SJSA1 (cell line): ENCODE measurements around the gene ITGA5. TPM values are rescaled to one million over a fixed set of nuclear protein-coding genes. Genes with fewer than 3 reads are reported as not detected.

Experiments used
- DNase-seq, 2 experiments: peaks; one replicate each; pipeline ENCODE4 v3.0.0-alpha.2; 2015 to 2020; ENCODE audit warnings: low spot score in 2 of 2, low read depth in 1 of 2
- H3K27ac ChIP-seq: fragments of 250-450 bp; sonication (Bioruptor Pico); 2 replicates; pipeline ENCODE4 v1.5.1; 2020; ENCODE audit warnings: mild to moderate bottlenecking, moderate library complexity
- H3K27me3 ChIP-seq: fragments of 250-450 bp; sonication (Bioruptor Pico); replicated peaks from 2 replicates; pipeline ENCODE4 v1.5.1; 2020; ENCODE audit warnings: mild to moderate bottlenecking, moderate library complexity
- H3K36me3 ChIP-seq: fragments of 250-450 bp; sonication (Bioruptor Pico); 2 replicates; pipeline ENCODE4 v1.5.1; 2020; ENCODE audit warnings: mild to moderate bottlenecking
- H3K4me1 ChIP-seq: fragments of 250-450 bp; sonication (Bioruptor Pico); replicated peaks from 2 replicates; pipeline ENCODE4 v1.6.1; 2021; ENCODE audit warnings: mild to moderate bottlenecking
- H3K4me3 ChIP-seq: fragments of 250-450 bp; sonication (Bioruptor Pico); 2 replicates; pipeline ENCODE4 v1.5.1; 2020; ENCODE audit warnings: mild to moderate bottlenecking
- H3K9me3 ChIP-seq: fragments of 250-450 bp; sonication (Bioruptor Pico); replicated peaks from 2 replicates; pipeline ENCODE4 v1.5.1; 2020; ENCODE audit warnings: mild to moderate bottlenecking
- total RNA-seq: library from RNA; depleted of rRNA; stranded (reverse); fragments of >200 nt; shearing (Covaris generic); gene quantifications from 2 replicates; pipeline ENCODE4 v1.2.3, GENCODE V29; 2014

Gene ITGA5
- total RNA-seq, 1 experiment from 2014 or later: 99.4 TPM

DNA sequence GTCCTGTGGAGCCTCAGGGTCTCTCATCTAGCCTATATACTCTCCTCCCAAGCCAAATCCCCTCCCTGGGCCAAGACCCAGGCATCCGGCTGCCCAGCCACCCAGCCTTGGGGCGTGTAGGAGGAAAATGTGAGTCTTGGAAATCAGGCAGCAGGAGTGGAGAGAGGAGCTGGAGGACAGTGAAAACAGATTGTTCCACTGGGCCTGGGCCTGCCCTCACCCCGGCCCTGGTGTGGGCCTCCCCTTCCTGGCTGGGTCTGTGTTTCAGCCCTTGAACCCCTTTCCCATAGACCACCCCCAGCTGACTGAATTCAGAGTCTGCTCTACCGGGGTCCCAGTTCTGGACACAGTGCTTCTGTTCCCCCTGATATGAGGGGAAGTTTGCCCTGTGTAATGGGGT lies 6.7 kb downstream of the ITGA5 start:
- Histone ChIP-seq H3K4me1 (peaks cover 42% of the 10 kb centered on the region), H3K27ac (peak overlapping the region; percentile 82), H3K4me3 (no peak overlapping the region), H3K27me3 (no peaks in the 10 kb centered on the region), H3K36me3 (peaks cover 51% of the 10 kb centered on the region), H3K9me3 (no peaks in the 10 kb centered on the region)
- no peak for DNase-seq

GRCh38 chr12:54411391-54412241 lies 7.5 kb downstream of the ITGA5 start:
- no peaks in the 10 kb centered on the region for H3K27me3 ChIP-seq
- H3K9me3 ChIP-seq: no peaks in the 10 kb centered on the region
- H3K4me3 ChIP-seq: no peak overlapping the region
- H3K36me3 ChIP-seq: peaks cover 58% of the 10 kb centered on the region
- H3K4me1 ChIP-seq: peaks cover 36% of the 10 kb centered on the region
- peak; percentile 91 to 95 for DNase-seq
- H3K27ac ChIP-seq: peak overlapping the region; percentile 82

GRCh38 chr12:54409267-54409666 lies 9.8 kb downstream of the ITGA5 start:
- Histone ChIP-seq H3K27me3 (no peaks in the 10 kb centered on the region), H3K4me3 (no peak overlapping the region), H3K9me3 (no peaks in the 10 kb centered on the region), H3K27ac (no peak overlapping the region), H3K4me1 (peaks cover 34% of the 10 kb centered on the region), H3K36me3 (peaks cover 74% of the 10 kb centered on the region)
- DNase-seq: no peak

- Histone ChIP-seq H3K27ac (no peak overlapping the region), H3K4me3 (no peak overlapping the region), H3K9me3 (no peaks in the 10 kb centered on the region), H3K36me3 (peaks cover 86% of the 10 kb centered on the region), H3K27me3 (no peaks in the 10 kb centered on the region), H3K4me1 (peaks cover 14% of the 10 kb centered on the region)
- no peak for DNase-seq
These were observed 11.7 kb downstream of the ITGA5 start for GRCh38 chr12:54407183-54407905.

DNA sequence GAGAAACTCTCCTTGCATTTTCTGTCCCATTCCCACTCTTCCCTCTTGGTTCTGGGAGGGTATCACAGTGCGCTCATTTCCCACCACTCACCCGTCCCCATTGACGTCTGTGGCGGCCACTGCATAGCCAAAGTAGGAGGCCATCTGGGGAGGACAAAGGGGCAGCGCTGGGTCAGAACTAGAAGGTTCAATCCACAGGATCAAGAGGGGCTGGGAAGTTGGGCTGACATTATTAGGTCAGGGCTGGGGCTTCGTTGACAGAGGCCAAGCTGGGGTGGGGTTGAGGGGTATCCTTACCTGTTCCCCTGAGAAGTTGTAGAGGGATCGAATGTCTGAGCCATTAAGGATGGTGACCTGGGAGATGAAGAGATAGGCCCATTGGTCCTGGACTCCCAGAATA lies 13.5 kb downstream of the ITGA5 start:
- Histone ChIP-seq H3K9me3 (no peaks in the 10 kb centered on the region), H3K36me3 (peaks cover 93% of the 10 kb centered on the region), H3K4me3 (no peak overlapping the region), H3K4me1 (no peaks in the 10 kb centered on the region; the same call in 1 of the 2 replicates), H3K27me3 (no peaks in the 10 kb centered on the region), H3K27ac (no peak overlapping the region)
- no peak for DNase-seq

GRCh38 chr12:54405106-54405505 lies 14.0 kb downstream of the ITGA5 start:
- no peak overlapping the region for H3K4me3 ChIP-seq
- DNase-seq: no peak
- H3K27ac ChIP-seq: no peak overlapping the region
- peaks cover 98% of the 10 kb centered on the region for H3K36me3 ChIP-seq
- no peaks in the 10 kb centered on the region for H3K9me3 ChIP-seq
- no peaks in the 10 kb centered on the region for H3K27me3 ChIP-seq
- H3K4me1 ChIP-seq: no peaks in the 10 kb centered on the region

- no peak overlapping the region for H3K4me3 ChIP-seq
- peak; percentile 44 to 65 for DNase-seq
- no peaks in the 10 kb centered on the region for H3K4me1 ChIP-seq
- H3K27ac ChIP-seq: no peak overlapping the region
- H3K9me3 ChIP-seq: no peaks in the 10 kb centered on the region
- H3K36me3 ChIP-seq: peaks cover 98% of the 10 kb centered on the region
- H3K27me3 ChIP-seq: no peaks in the 10 kb centered on the region
These were observed 14.7 kb downstream of the ITGA5 start for GRCh38 chr12:54404061-54405004.

DNA sequence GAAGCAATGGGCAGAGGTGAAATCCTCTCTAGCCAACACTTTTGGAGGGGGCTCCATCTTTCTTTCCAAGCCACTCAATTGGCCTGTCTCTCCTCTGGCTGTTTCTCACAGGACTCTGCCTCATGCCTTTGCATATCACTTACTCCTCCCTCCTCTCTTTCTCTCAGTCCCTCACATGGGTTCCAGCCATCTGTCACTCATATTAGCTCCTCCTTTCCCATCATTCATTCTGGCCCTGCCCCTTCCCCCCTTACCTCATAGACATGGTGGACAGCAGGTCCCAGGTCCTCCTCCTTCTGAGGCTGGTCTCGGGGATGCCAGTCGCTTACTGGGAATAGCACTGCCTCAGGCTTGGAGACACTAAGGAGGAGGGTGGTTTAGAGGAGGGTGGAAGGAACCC lies 17.9 kb downstream of the ITGA5 start:
- Histone ChIP-seq H3K4me1 (no peaks in the 10 kb centered on the region), H3K36me3 (peaks cover 100% of the 10 kb centered on the region), H3K9me3 (no peaks in the 10 kb centered on the region), H3K27ac (no peak overlapping the region), H3K27me3 (no peaks in the 10 kb centered on the region), H3K4me3 (no peak overlapping the region)
- no peak for DNase-seq

DNA sequence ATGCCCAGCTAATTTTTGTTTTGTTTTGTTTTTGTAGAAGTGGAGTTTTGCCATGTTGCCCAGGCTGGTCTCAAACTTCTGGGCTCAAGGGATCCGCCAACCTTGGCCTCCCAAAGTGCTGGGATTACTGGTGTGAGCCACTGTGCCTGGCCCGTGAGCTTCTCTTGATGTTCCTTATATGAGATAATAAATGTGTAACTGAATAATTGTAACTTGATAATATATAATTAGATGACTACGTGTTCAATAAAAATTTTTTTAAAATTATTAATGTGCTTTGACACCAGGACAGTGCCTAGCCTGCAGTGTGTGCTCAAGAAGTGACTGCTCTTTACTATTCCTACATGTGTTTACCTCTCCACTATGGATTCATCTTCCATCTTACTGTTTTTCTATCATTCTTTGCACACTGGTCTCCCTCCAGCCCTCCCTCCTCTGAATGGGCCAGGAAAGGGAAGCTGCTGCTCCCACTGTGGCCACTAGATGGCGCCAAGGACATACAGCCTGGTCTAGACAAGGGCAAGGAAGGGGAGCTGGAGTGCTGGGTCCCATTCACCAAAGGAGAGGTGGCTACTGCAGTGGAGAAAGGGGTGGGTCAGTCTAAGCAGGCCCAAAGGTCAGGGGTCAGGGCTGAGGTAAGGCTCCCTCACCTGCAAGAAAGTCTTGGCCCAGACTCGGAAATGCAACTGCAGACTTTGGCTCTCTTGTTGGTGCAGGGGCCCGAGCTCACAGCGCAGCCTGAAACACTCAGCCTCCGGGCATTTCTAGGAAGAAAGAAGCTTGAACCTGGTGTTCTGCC lies 19.9 kb downstream of the ITGA5 start:
- Histone ChIP-seq H3K27ac (no peak overlapping the region), H3K4me3 (no peak overlapping the region)

DNA sequence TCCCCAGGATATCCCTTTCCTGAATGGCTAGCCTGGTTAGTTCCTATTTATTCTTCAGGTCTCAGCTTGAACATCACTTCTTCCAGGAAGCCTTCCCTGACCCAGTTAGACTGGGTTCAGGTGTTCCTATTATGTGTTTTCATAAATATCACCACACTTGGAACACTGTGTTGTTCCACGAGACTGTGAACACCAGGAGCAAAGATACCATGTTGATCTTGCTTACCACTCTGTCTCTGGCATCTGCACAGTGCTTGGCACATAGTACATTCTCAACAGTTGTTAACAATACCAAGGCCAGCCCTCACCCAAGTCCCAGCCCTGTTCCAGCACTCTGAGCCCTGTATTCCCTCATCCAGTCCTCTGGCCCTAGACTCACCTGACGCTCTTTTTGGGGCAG lies 20.8 kb downstream of the ITGA5 start:
- Histone ChIP-seq H3K36me3 (peaks cover 98% of the 10 kb centered on the region), H3K4me1 (no peaks in the 10 kb centered on the region), H3K4me3 (no peak overlapping the region), H3K27ac (no peak overlapping the region), H3K27me3 (no peaks in the 10 kb centered on the region), H3K9me3 (no peaks in the 10 kb centered on the region)
- no peak for DNase-seq

More for the DNA sequence above, 19.9 kb downstream of the ITGA5 start:
- peak; percentile 84 to 86 for DNase-seq
- Histone ChIP-seq H3K36me3 (peaks cover 100% of the 10 kb centered on the region), H3K4me1 (no peaks in the 10 kb centered on the region), H3K27me3 (no peaks in the 10 kb centered on the region), H3K9me3 (no peaks in the 10 kb centered on the region)

- no peak overlapping the region for H3K27ac ChIP-seq
- H3K27me3 ChIP-seq: no peaks in the 10 kb centered on the region
- peaks cover 87% of the 10 kb centered on the region for H3K36me3 ChIP-seq
- no peaks in the 10 kb centered on the region for H3K4me1 ChIP-seq
- DNase-seq: no peak
- H3K4me3 ChIP-seq: no peak overlapping the region
- H3K9me3 ChIP-seq: no peaks in the 10 kb centered on the region
These were observed 21.9 kb downstream of the ITGA5 start for GRCh38 chr12:54397157-54397556.

DNA sequence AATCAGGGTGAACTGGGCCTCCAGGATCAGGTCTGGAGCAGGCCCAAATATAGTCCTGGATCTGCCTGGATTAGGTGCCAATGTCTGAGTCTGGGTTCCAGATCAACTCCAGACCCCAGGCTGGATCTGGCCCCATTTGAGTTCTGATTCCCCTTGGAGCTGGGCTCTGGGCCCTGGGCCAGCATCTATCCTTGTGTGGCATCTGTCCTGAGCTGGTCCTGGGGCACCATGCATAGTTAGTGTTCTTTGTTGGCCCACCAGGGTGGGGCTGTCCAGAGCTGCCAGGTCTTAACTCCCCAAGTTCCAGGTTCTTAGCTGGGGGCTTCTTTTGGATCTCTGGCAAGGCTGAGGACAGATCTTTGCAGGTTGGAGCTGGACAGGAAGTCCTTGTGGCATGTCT lies 23.5 kb downstream of the ITGA5 start:
- Histone ChIP-seq H3K4me3 (no peak overlapping the region), H3K27me3 (no peaks in the 10 kb centered on the region), H3K4me1 (no peaks in the 10 kb centered on the region), H3K27ac (no peak overlapping the region), H3K9me3 (no peaks in the 10 kb centered on the region), H3K36me3 (peaks cover 71% of the 10 kb centered on the region)
- no peak for DNase-seq

DNA sequence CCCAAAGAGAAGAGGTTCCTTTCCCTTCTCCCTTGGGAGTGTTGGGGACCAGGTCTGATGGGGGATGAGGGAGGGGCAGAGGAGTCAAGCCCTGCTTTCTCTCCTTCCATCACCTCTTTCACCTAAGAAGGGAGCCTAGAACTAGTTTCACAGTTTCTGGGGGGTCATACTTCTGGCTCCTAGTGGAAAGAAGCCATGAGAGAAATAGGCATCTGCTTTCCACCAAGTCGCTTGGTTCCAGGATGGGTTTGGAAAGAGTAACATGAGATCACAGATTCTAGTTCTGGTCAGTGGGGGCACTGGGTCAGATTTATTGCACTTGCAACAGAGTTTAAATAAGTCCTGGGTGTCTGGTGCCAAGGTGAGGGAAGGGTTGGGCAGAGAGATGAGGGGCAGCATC lies 24.1 kb downstream of the ITGA5 start:
- Histone ChIP-seq H3K4me3 (no peak overlapping the region), H3K36me3 (peaks cover 65% of the 10 kb centered on the region), H3K9me3 (no peaks in the 10 kb centered on the region), H3K4me1 (no peaks in the 10 kb centered on the region), H3K27me3 (no peaks in the 10 kb centered on the region), H3K27ac (no peak overlapping the region)
- no peak for DNase-seq
